H1 (cell line): ENCODE measurements around the gene IKZF3. TPM values are rescaled to one million over a fixed set of nuclear protein-coding genes. Genes with fewer than 3 reads are reported as not detected.

Experiments used
- CTCF ChIA-PET: fragments of 300-600 bp; sonication (Branson Sonifier 250); formaldehyde crosslinking; loops from one replicate; lab custom pipeline; 2021; ENCODE audit not compliant: partially characterized antibody; lab: Charles Lee
- POLR2A ChIA-PET: fragments of 300-600 bp; sonication (Branson Sonifier 250); formaldehyde crosslinking; loops from one replicate; lab custom pipeline; 2021; ENCODE audit warnings: inconsistent platforms; ENCODE audit not compliant: partially characterized antibody; lab: Charles Lee
- DNase-seq, 2 experiments: peaks; one replicate each; pipeline versions ENCODE4 v3.0.0 to v3.0.0-alpha.2; 2010 to 2022; ENCODE audit warnings: low spot score in 2 of 2, low read depth in 1 of 2, mixed read lengths in 1 of 2
- FAIRE-seq: peaks from 2 replicates; lab custom pipeline; 2011; peaks lifted over from hg19 to GRCh38; lab: Jason Lieb, UNC
- H2AFZ ChIP-seq: 2 replicates; pipeline ENCODE4 v1.8.1; 2012; ENCODE audit warnings: low read length, inconsistent platforms
- H2AK5ac ChIP-seq: 2 replicates; pipeline ENCODE4 v1.6.1; 2013; ENCODE audit warnings: low read depth, low read length
- H2BK120ac ChIP-seq: replicated peaks from 2 replicates; pipeline ENCODE3; 2013; ENCODE audit warnings: low read depth, low read length, inconsistent platforms
- H2BK12ac ChIP-seq: 2 replicates; pipeline ENCODE4 v1.6.1; 2013; ENCODE audit warnings: low read depth, low read length
- H2BK15ac ChIP-seq: 2 replicates; pipeline ENCODE4 v1.6.1; 2013; ENCODE audit warnings: low read length
- H2BK20ac ChIP-seq: 2 replicates; pipeline ENCODE4 v1.6.1; 2013; ENCODE audit warnings: low read length
- H2BK5ac ChIP-seq: 2 replicates; pipeline ENCODE4 v1.6.1; 2013; ENCODE audit warnings: low read depth, low read length
- H3K14ac ChIP-seq: 2 replicates; pipeline ENCODE4 v1.6.1; 2013; ENCODE audit warnings: inconsistent platforms; ENCODE audit not compliant: insufficient read length
- H3K18ac ChIP-seq: 2 replicates; pipeline ENCODE4 v1.6.1; 2013; ENCODE audit warnings: low read length; ENCODE audit errors: extremely low read depth
- H3K23ac ChIP-seq: 2 replicates; pipeline ENCODE4 v1.6.1; 2013; ENCODE audit warnings: inconsistent platforms; ENCODE audit not compliant: insufficient read length
- H3K23me2 ChIP-seq: 2 replicates; pipeline ENCODE4 v1.6.1; 2013; ENCODE audit warnings: low read depth, low read length
- H3K27ac ChIP-seq: 2 replicates; pipeline ENCODE4 v1.6.1; 2011; ENCODE audit warnings: low read depth, low read length, inconsistent platforms
- H3K27me3 ChIP-seq, 4 experiments: replicated peaks in 1 of 4; 1 replicate in 1 of 4; 2 replicates in 3 of 4; pipeline versions ENCODE4 v1.6.1 to v1.8.1; 2011 to 2013; ENCODE audit warnings: low read length in 3 of 4, mild to moderate bottlenecking in 3 of 4, inconsistent platforms in 2 of 4, mixed read lengths in 2 of 4, moderate library complexity in 1 of 4; ENCODE audit not compliant: control insufficient read depth in 3 of 4, insufficient read depth in 3 of 4; ENCODE audit errors: extremely low read depth in 1 of 4
- H3K36me3 ChIP-seq, 4 experiments: 2 replicates each; pipeline versions ENCODE4 v1.6.1 to v1.8.1; 2011 to 2013; ENCODE audit warnings: mild to moderate bottlenecking in 4 of 4, low read length in 3 of 4, moderate library complexity in 2 of 4, control low read depth in 1 of 4, inconsistent platforms in 1 of 4; ENCODE audit not compliant: insufficient read depth in 4 of 4, control insufficient read depth in 2 of 4
- H3K4ac ChIP-seq: replicated peaks from 2 replicates; pipeline ENCODE3; 2013; ENCODE audit warnings: low read length, low read depth, mixed read lengths, inconsistent platforms; ENCODE audit not compliant: insufficient read length
- H3K4me1 ChIP-seq, 4 experiments: replicated peaks in 1 of 4; 1 replicate in 1 of 4; 2 replicates in 3 of 4; pipeline versions ENCODE4 v1.6.1 to v1.8.1; 2011 to 2013; ENCODE audit warnings: low read length in 3 of 4, inconsistent platforms in 2 of 4, mixed read lengths in 1 of 4; ENCODE audit not compliant: insufficient read depth in 4 of 4, control insufficient read depth in 3 of 4
- H3K4me2 ChIP-seq, 2 experiments: 2 replicates each; pipeline versions ENCODE4 v1.6.1 to v1.8.1; 2011 to 2013; ENCODE audit warnings: low read depth in 2 of 2, low read length in 2 of 2, control low read depth in 1 of 2, inconsistent platforms in 1 of 2, mild to moderate bottlenecking in 1 of 2; ENCODE audit not compliant: insufficient read depth in 1 of 2
- H3K4me3 ChIP-seq, 4 experiments: fragments of 200-600, 300-600 bp in 1 of 4; sonication (generic), shearing (Covaris generic), sonication (Bioruptor Twin) in 1 of 4; 2 replicates each; pipeline versions ENCODE4 v1.5.1 to v1.8.1; 2011 to 2016; ENCODE audit warnings: low read length in 4 of 4, low read depth in 3 of 4, control low read depth in 2 of 4, inconsistent platforms in 2 of 4, mild to moderate bottlenecking in 2 of 4, mixed read lengths in 1 of 4, moderate library complexity in 1 of 4; ENCODE audit not compliant: insufficient read depth in 2 of 4; ENCODE audit errors: extremely low read depth in 1 of 4
- H3K56ac ChIP-seq: replicated peaks from 2 replicates; pipeline ENCODE3; 2013; ENCODE audit warnings: low read depth, mild to moderate bottlenecking, mixed read lengths, low read length, inconsistent platforms; ENCODE audit not compliant: insufficient read length
- H3K79me1 ChIP-seq: 2 replicates; pipeline ENCODE4 v1.6.1; 2013; ENCODE audit warnings: low read depth, low read length, control low read depth
- H3K79me2 ChIP-seq, 2 experiments: 2 replicates each; pipeline versions ENCODE4 v1.6.1 to v1.8.1; 2012 to 2013; ENCODE audit warnings: low read length in 2 of 2, mild to moderate bottlenecking in 2 of 2, inconsistent platforms in 1 of 2; ENCODE audit not compliant: insufficient read depth in 2 of 2, control insufficient read depth in 1 of 2
- H3K9ac ChIP-seq, 4 experiments: replicated peaks in 1 of 4; 1 replicate in 1 of 4; 2 replicates in 3 of 4; pipeline versions ENCODE4 v1.6.1 to v1.8.1; 2011 to 2013; ENCODE audit warnings: low read depth in 3 of 4, low read length in 3 of 4, control low read depth in 2 of 4, mild to moderate bottlenecking in 2 of 4, moderate library complexity in 2 of 4, inconsistent platforms in 1 of 4; ENCODE audit errors: extremely low read depth in 1 of 4
- H3K9me3 ChIP-seq, 2 experiments: 2 replicates each; pipeline versions ENCODE4 v1.6.1 to v1.8.1; 2012 to 2013; ENCODE audit warnings: mild to moderate bottlenecking in 2 of 2, moderate library complexity in 2 of 2, control low read depth in 1 of 2, inconsistent platforms in 1 of 2, low read depth in 1 of 2, low read length in 1 of 2, mixed read lengths in 1 of 2; ENCODE audit not compliant: insufficient read depth in 2 of 2
- H4K20me1 ChIP-seq, 2 experiments: replicated peaks in 1 of 2; 2 replicates each; pipeline versions ENCODE3 to v1.8.1; 2011 to 2013; ENCODE audit warnings: inconsistent platforms in 2 of 2, low read length in 2 of 2, mild to moderate bottlenecking in 1 of 2; ENCODE audit not compliant: insufficient read depth in 2 of 2, control insufficient read depth in 1 of 2
- H4K5ac ChIP-seq: 2 replicates; pipeline ENCODE4 v1.6.1; 2013; ENCODE audit warnings: low read length, low read depth, mixed read lengths, inconsistent platforms; ENCODE audit not compliant: insufficient read length
- H4K8ac ChIP-seq: 2 replicates; pipeline ENCODE4 v1.8.0; 2013; ENCODE audit warnings: mild to moderate bottlenecking, moderate library complexity, low read length, inconsistent platforms; ENCODE audit not compliant: insufficient read depth; ENCODE audit errors: extremely low read depth
- H4K91ac ChIP-seq: replicated peaks from 2 replicates; pipeline ENCODE3; 2013; ENCODE audit warnings: low read length, mixed read lengths, inconsistent platforms; ENCODE audit not compliant: insufficient read length
- ASH2L ChIP-seq: fragments of 200-600, 300-600 bp; sonication (generic); IDR thresholded peaks from one replicate; pipeline ENCODE4 v1.7.1; 2017; ENCODE audit warnings: low read length
- BCL11A ChIP-seq, 2 experiments: IDR thresholded peaks; one replicate each; pipeline ENCODE4 v1.6.1; 2011; ENCODE audit warnings: low read depth in 2 of 2, low read length in 2 of 2, mild to moderate bottlenecking in 2 of 2
- BRCA1 ChIP-seq: IDR thresholded peaks from 2 replicates; pipeline ENCODE4 v1.6.1; 2012; ENCODE audit warnings: low read depth, low read length, improper control_type of control experiment
- CBX5 ChIP-seq: fragments of 300-800, 300-1000 bp; sonication (generic); IDR thresholded peaks from 2 replicates; pipeline ENCODE4 v1.7.1; 2016; ENCODE audit warnings: antibody characterized with exemption, low read length, low read depth
- MAFK ChIP-seq: IDR thresholded peaks from 2 replicates; pipeline ENCODE4 v1.6.1; 2012; ENCODE audit warnings: low read depth, mild to moderate bottlenecking, improper control_type of control experiment, low read length
- PHF8 ChIP-seq: fragments of 200-600 bp; sonication (generic); conservative IDR thresholded peaks from 2 replicates; pipeline ENCODE4 v1.7.1; 2012; ENCODE audit warnings: low read depth, mild to moderate bottlenecking, inconsistent platforms, low read length, moderate library complexity
- RFX5 ChIP-seq: IDR thresholded peaks from 2 replicates; pipeline ENCODE4 v1.6.1; 2011; ENCODE audit warnings: low read depth, low read length, improper control_type of control experiment, borderline replicate concordance
- RXRA ChIP-seq: IDR thresholded peaks from 2 replicates; pipeline ENCODE4 v1.6.1; 2011; ENCODE audit warnings: low read depth, mild to moderate bottlenecking, low read length, moderate library complexity; ENCODE audit not compliant: insufficient read depth
- SAP30 ChIP-seq: fragments of 300-600 bp; sonication (generic); IDR thresholded peaks from 2 replicates; pipeline ENCODE4 v1.7.1; 2012; ENCODE audit warnings: low read length, moderate library complexity, mild to moderate bottlenecking, inconsistent platforms; ENCODE audit not compliant: insufficient read depth, insufficient replicate concordance
- SIN3A ChIP-seq, 2 experiments: IDR thresholded peaks in 1 of 2; conservative IDR thresholded peaks in 1 of 2; 2 replicates each; pipeline ENCODE4 v1.6.1; 2011 to 2012; ENCODE audit warnings: low read length in 2 of 2, improper control_type of control experiment in 1 of 2, low read depth in 1 of 2, mild to moderate bottlenecking in 1 of 2
- SP2 ChIP-seq: IDR thresholded peaks from 2 replicates; pipeline ENCODE4 v1.6.1; 2012; ENCODE audit warnings: mild to moderate bottlenecking, low read length, inconsistent platforms
- TAF7 ChIP-seq: optimal IDR thresholded peaks from 2 replicates; pipeline ENCODE3; 2011; ENCODE audit warnings: low read depth, mild to moderate bottlenecking, inconsistent platforms, low read length, moderate library complexity, borderline replicate concordance
- TCF12 ChIP-seq: IDR thresholded peaks from 2 replicates; pipeline ENCODE4 v1.6.1; 2011; ENCODE audit warnings: low read depth, mild to moderate bottlenecking, low read length
- WGBS, 2 experiments: shearing (Covaris generic) in 1 of 2; methylation state at CpG; one replicate each; pipeline versions ENCODE4 v1.1.6 to v1.1.7; 2013 to 2015; ENCODE audit warnings: low lambda C conversion rate in 2 of 2, mixed read lengths in 2 of 2, inconsistent platforms in 1 of 2, low coverage in 1 of 2, missing lambda C conversion rate in 1 of 2; ENCODE audit not compliant: insufficient replicate concordance in 2 of 2, insufficient coverage in 1 of 2, insufficient read length in 1 of 2; ENCODE audit errors: extremely low coverage in 1 of 2, missing lambda C conversion rate in 1 of 2; 5-methylcytosine and 5-hydroxymethylcytosine counted together
- polyA plus RNA-seq, 7 experiments: library from polyadenylated mRNA; depleted of rRNA in 3 of 7; stranded (reverse) in 5 of 7; unstranded in 2 of 7; fragments of >200 nt in 5 of 7; fragments of 200-250 nt in 2 of 7; gene quantifications; 1 replicate in 5 of 7; 2 replicates in 1 of 7; 4 replicates in 1 of 7; pipeline versions ENCODE4 v1.2.1 to v1.2.3, GENCODE V29; 2011 to 2013; ENCODE audit warnings: missing spikeins in 2 of 7, mixed read lengths in 2 of 7
- total RNA-seq: library from RNA; stranded (reverse); fragmentation: NEBNext Ultra II Directional; extraction: Animal tissue kit (Norgen Biotek cat#: 25700); gene quantifications from 2 replicates; pipeline ENCODE4 v1.2.1, GENCODE V29; 2021
- TF ChIP-seq, protein P1 (sequence below): IDR thresholded peaks from 2 replicates; pipeline ENCODE4 v1.6.1; 2011; ENCODE audit warnings: low read length, improper control_type of control experiment

IKZF3 gene
- total and polyA plus RNA-seq, 2 of the 8 experiments (the other 6 are each of a cell fraction or from before 2014, with no cell fraction given), result 0.23 to 0.56 TPM

DNA sequence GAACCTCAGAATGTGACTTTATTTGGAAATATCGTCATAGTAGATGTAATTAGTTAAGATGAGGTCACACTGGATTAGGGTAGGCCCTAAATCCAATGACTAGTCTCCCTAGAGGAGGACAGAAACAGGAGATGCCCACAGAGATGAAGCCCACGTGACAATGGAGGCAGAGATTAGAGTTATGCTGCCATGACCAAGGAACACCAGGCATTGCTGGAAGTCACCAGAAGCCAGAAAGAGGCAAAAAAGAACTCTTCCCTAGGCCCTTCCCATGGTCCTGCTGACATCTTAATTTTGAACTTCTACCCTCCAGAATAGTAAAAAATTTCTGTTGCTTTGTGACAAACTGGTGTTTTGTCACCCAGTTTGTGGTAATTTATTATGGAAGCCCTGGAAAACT, 49.6 kb downstream of the IKZF3 start:
- CTCF ChIA-PET, result no interaction called here
- H2BK20ac ChIP-seq, result no peak overlapping the region
- no peak overlapping the region for H2BK15ac ChIP-seq
- no peak for DNase-seq
- no peak overlapping the region for H2BK5ac ChIP-seq
- no peaks in the 10 kb centered on the region for H3K27me3 ChIP-seq
- no peak overlapping the region for H3K4ac ChIP-seq
- H3K23ac ChIP-seq, result no peak overlapping the region
- H2AK5ac ChIP-seq, result no peak overlapping the region
- no peaks in the 10 kb centered on the region for H3K79me1 ChIP-seq
- no peak for FAIRE-seq
- no peak overlapping the region for H3K4me2 ChIP-seq
- H4K91ac ChIP-seq, result no peak overlapping the region
- H2BK120ac ChIP-seq, result no peak overlapping the region
- H3K56ac ChIP-seq, result no peak overlapping the region
- H3K9me3 ChIP-seq, result no peaks in the 10 kb centered on the region
- H3K36me3 ChIP-seq, result no peaks in the 10 kb centered on the region
- H4K5ac ChIP-seq, result no peak overlapping the region
- no peak overlapping the region for H2BK12ac ChIP-seq
- 90% methylated on average over 2 of the region's 2 CpGs; no CpG with 5 or more reads in 1 of the 2 experiments for WGBS, 2 experiments
- no peak overlapping the region for H3K14ac ChIP-seq
- H3K27ac ChIP-seq, result no peak overlapping the region
- H3K23me2 ChIP-seq, result no peaks in the 10 kb centered on the region; the same call in 1 of the 2 replicates
- no peaks in the 10 kb centered on the region for H3K79me2 ChIP-seq
- no peak overlapping the region for H3K18ac ChIP-seq
- H3K4me3 ChIP-seq, result no peak overlapping the region
- H3K9ac ChIP-seq, result no peak overlapping the region
- H4K8ac ChIP-seq, result no peak overlapping the region
- peaks cover 0 to 5% (median 1%) of the 10 kb centered on the region in 4 experiments; a peak in 2 of 7 replicates for H3K4me1 ChIP-seq
- no peaks in the 10 kb centered on the region for H4K20me1 ChIP-seq
- H2AFZ ChIP-seq, result no peak overlapping the region
- POLR2A ChIA-PET, result no interaction called here
- TF ChIP-seq, protein P1, sequence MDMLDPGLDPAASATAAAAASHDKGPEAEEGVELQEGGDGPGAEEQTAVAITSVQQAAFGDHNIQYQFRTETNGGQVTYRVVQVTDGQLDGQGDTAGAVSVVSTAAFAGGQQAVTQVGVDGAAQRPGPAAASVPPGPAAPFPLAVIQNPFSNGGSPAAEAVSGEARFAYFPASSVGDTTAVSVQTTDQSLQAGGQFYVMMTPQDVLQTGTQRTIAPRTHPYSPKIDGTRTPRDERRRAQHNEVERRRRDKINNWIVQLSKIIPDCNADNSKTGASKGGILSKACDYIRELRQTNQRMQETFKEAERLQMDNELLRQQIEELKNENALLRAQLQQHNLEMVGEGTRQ, result no peak
- TF ChIP-seq CBX5, result no peak
- TF ChIP-seq MAFK, result no peak
- TF ChIP-seq BRCA1, result no peak
- no peak for TF ChIP-seq SAP30
- no peak for TF ChIP-seq TAF7
- TF ChIP-seq SP2, result no peak
- no peak for TF ChIP-seq RFX5
- TF ChIP-seq PHF8, result no peak
- no peak for TF ChIP-seq SIN3A (conservative IDR thresholded peaks at IDR 0.05 in 1 of 2, IDR thresholded peaks at IDR 0.05 in 1 of 2; ENCODE audit: low read depth in 1 of 2, low read length in 2 of 2)
- no peak for TF ChIP-seq BCL11A (IDR thresholded peaks at IDR 0.05; ENCODE audit: low read depth in 2 of 2, low read length in 2 of 2)
- no peak for TF ChIP-seq ASH2L
- TF ChIP-seq TCF12, result no peak
- no peak for TF ChIP-seq RXRA
